GM12878 (cell line): ENCODE measurements around the gene CXCL13. TPM values are rescaled to one million over a fixed set of nuclear protein-coding genes. Genes with fewer than 3 reads are reported as not detected.
A peak's percentile ranks its signal among the peaks of the same experiment; 100 is the strongest.

Experiments used
- ATF2 ChIP-seq: IDR thresholded peaks from 2 replicates; pipeline ENCODE4 v1.6.1; 2012; ENCODE audit warnings: low read length, inconsistent platforms
- BACH1 ChIP-seq: fragments of 450-650 bp; IDR thresholded peaks from 2 replicates; pipeline ENCODE4 v1.6.1; 2017; ENCODE audit warnings: mild to moderate bottlenecking, borderline replicate concordance
- BMI1 ChIP-seq: fragments of 450-650 bp; IDR thresholded peaks from 2 replicates; pipeline ENCODE4 v1.6.1; 2016; ENCODE audit warnings: mild to moderate bottlenecking, moderate library complexity, borderline replicate concordance
- CBX5 ChIP-seq: sonication (generic); IDR thresholded peaks from 2 replicates; pipeline ENCODE4 v1.6.1; 2016; ENCODE audit warnings: low read depth, moderate library complexity, mild to moderate bottlenecking, inconsistent platforms
- IRF3 ChIP-seq: fragments of 450-650 bp; IDR thresholded peaks from 2 replicates; pipeline ENCODE4 v1.6.1; 2014; ENCODE audit warnings: mild to moderate bottlenecking
- JUND ChIP-seq: IDR thresholded peaks from 2 replicates; pipeline ENCODE4 v1.6.1; 2012; ENCODE audit warnings: low read depth, mild to moderate bottlenecking, low read length, improper control_type of control experiment, moderate library complexity
- NR2F1 ChIP-seq: fragments of 450-650 bp; conservative IDR thresholded peaks from 2 replicates; pipeline ENCODE4 v1.6.1; 2017; ENCODE audit warnings: mild to moderate bottlenecking
- NRF1 ChIP-seq: conservative IDR thresholded peaks from 2 replicates; pipeline ENCODE4 v1.6.1; 2011; ENCODE audit warnings: mild to moderate bottlenecking, low read depth, low read length, improper control_type of control experiment
- PKNOX1 ChIP-seq: fragments of 450-650 bp; IDR thresholded peaks from 2 replicates; pipeline ENCODE4 v1.6.1; 2016; ENCODE audit warnings: mild to moderate bottlenecking
- REST ChIP-seq: IDR thresholded peaks from 2 replicates; pipeline ENCODE4 v1.6.1; 2012; ENCODE audit warnings: mild to moderate bottlenecking, low read depth, low read length
- STAT1 ChIP-seq: fragments of 450-650 bp; conservative IDR thresholded peaks from 2 replicates; pipeline ENCODE4 v1.6.1; 2014; ENCODE audit warnings: antibody characterized with exemption, mild to moderate bottlenecking
- TCF7 ChIP-seq: IDR thresholded peaks from 2 replicates; pipeline ENCODE4 v1.6.1; 2014; ENCODE audit warnings: antibody characterized with exemption, borderline replicate concordance
- YY1 ChIP-seq: IDR thresholded peaks from 2 replicates; pipeline ENCODE4 v1.6.1; 2011; ENCODE audit warnings: low read depth, mild to moderate bottlenecking, low read length
- polyA plus RNA-seq, 11 experiments: library from polyadenylated mRNA; depleted of rRNA in 4 of 11; unstranded in 6 of 11; stranded (reverse) in 5 of 11; fragments of >200 nt; fragmentation: Nextera tagmentation in 4 of 11; fragmentation: Illumina TruSeq in 1 of 11; extraction: Ambion mirVana in 4 of 11; extraction: Trizol in 1 of 11; gene quantifications; 1 replicate in 1 of 11; 2 replicates in 10 of 11; pipeline versions ENCODE4 v1.2.1 to v1.2.3, GENCODE V29; 2011 to 2016; ENCODE audit warnings: inconsistent platforms in 2 of 11, missing spikeins in 2 of 11, low read depth in 1 of 11
- total RNA-seq, 4 experiments: library from RNA; depleted of rRNA in 3 of 4; stranded (reverse); fragments of >200 nt in 3 of 4; fragmentation: Illumina TruSeq in 1 of 4; extraction: Trizol in 1 of 4; gene quantifications; 2 replicates each; pipeline versions ENCODE4 v1.2.1 to v1.2.3, GENCODE V29; 2013 to 2021
- TF ChIP-seq, protein P1 (sequence below): fragments of 450-650 bp; IDR thresholded peaks from 2 replicates; pipeline ENCODE4 v1.6.1; 2017; ENCODE audit warnings: mild to moderate bottlenecking, moderate library complexity
- TF ChIP-seq, protein P2 (sequence below): IDR thresholded peaks from 2 replicates; pipeline ENCODE4 v1.6.1; 2011; ENCODE audit warnings: borderline replicate concordance, low read depth, mild to moderate bottlenecking, moderate library complexity, mixed read lengths, low read length; ENCODE audit not compliant: insufficient read depth; ENCODE audit errors: extremely low read length

CXCL13 gene
- total and polyA plus RNA-seq, 10 of the 15 experiments (the other 5 are each of a cell fraction or from before 2014, with no cell fraction given): 0.05 to 0.16 TPM; not detected in 8

DNA sequence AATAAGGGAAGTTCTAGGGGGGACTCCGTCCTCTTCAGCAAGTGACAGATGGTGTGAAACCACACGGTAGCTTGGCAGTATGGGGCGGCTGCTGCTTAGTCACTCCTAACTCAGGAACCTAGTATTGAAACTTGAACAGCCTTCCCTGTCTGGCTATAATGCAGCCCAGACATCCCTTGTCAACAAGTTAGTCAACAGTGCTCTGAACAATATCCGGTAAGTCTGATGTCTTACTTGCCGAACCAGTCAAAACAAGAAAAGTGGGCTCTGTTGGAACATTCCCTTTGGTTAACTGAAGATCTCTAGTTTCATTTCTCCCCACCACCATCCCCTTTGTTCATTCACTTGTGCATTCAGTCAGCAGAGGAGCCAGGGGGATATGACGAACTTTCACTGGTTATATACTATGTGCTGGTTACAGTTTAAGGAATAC, 18.7 kb upstream of the CXCL13 start (continued):
- TF ChIP-seq, protein P1, sequence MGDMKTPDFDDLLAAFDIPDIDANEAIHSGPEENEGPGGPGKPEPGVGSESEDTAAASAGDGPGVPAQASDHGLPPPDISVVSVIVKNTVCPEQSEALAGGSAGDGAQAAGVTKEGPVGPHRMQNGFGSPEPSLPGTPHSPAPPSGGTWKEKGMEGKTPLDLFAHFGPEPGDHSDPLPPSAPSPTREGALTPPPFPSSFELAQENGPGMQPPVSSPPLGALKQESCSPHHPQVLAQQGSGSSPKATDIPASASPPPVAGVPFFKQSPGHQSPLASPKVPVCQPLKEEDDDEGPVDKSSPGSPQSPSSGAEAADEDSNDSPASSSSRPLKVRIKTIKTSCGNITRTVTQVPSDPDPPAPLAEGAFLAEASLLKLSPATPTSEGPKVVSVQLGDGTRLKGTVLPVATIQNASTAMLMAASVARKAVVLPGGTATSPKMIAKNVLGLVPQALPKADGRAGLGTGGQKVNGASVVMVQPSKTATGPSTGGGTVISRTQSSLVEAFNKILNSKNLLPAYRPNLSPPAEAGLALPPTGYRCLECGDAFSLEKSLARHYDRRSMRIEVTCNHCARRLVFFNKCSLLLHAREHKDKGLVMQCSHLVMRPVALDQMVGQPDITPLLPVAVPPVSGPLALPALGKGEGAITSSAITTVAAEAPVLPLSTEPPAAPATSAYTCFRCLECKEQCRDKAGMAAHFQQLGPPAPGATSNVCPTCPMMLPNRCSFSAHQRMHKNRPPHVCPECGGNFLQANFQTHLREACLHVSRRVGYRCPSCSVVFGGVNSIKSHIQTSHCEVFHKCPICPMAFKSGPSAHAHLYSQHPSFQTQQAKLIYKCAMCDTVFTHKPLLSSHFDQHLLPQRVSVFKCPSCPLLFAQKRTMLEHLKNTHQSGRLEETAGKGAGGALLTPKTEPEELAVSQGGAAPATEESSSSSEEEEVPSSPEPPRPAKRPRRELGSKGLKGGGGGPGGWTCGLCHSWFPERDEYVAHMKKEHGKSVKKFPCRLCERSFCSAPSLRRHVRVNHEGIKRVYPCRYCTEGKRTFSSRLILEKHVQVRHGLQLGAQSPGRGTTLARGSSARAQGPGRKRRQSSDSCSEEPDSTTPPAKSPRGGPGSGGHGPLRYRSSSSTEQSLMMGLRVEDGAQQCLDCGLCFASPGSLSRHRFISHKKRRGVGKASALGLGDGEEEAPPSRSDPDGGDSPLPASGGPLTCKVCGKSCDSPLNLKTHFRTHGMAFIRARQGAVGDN: no peak
- peak; percentile 23; the same call in 1 of the 2 replicates for TF ChIP-seq CBX5
- no peak for TF ChIP-seq REST
- peak; percentile 68 for TF ChIP-seq PKNOX1
- 0 out of 2 replicates have a peak, but pooled peaks have one; percentile 30 for TF ChIP-seq TCF7
- no peak for TF ChIP-seq IRF3
- peak; percentile 45; the same call in 1 of the 2 replicates for TF ChIP-seq NR2F1
- TF ChIP-seq BMI1: peak; percentile 73
- TF ChIP-seq, protein P2, sequence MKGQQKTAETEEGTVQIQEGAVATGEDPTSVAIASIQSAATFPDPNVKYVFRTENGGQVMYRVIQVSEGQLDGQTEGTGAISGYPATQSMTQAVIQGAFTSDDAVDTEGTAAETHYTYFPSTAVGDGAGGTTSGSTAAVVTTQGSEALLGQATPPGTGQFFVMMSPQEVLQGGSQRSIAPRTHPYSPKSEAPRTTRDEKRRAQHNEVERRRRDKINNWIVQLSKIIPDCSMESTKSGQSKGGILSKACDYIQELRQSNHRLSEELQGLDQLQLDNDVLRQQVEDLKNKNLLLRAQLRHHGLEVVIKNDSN: no peak
- peak; percentile 95 for TF ChIP-seq ATF2
- TF ChIP-seq STAT1: no peak
- peak; percentile 85 for TF ChIP-seq BACH1
- TF ChIP-seq NRF1: no peak
- TF ChIP-seq JUND: 0 out of 2 replicates have a peak, but pooled peaks have one; percentile 53
- TF ChIP-seq YY1: no peak
